ENCODE data around the gene RCBTB2. TPM values are rescaled to one million over a fixed set of nuclear protein-coding genes. Genes with fewer than 3 reads are reported as not detected.

The RCBTB2 gene
- total RNA-seq, 2 experiments from 2014 or later: 1.6 to 2.2 TPM

DNA sequence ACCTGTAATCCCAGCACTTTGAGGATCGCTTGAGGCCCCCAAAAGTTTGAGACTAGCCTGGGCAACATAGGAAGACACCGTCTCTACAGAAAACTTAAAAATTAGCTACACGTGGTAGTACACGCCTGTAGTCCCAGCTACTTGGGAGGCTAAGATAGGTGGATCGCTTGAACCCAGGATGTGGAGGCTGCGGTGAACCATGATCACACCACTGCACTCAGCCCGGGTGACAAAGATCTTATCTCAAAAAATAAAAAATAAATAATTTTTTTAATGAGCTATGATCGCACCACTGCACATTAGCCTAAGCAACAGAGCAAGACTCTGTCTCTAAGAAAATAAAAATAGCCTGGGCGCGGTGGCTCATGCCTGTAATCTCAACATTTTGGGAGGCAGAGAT, 6.6 kb downstream of the RCBTB2 start:
- no peak for DNase-seq
- ChIA-PET POLR2A (interaction anchor here (0.8 to 1.6 kb wide), 2 partner anchors 113 to 128 kb away, joined by 3 read pairs; partner anchors contain the start of genes CYSLTR2 and LPAR6), CTCF (interaction anchor here (1.3 kb wide), 2 partner anchors 54 to 192 kb away, joined by 4 read pairs; no protein-coding TSS in a partner anchor)

DNA sequence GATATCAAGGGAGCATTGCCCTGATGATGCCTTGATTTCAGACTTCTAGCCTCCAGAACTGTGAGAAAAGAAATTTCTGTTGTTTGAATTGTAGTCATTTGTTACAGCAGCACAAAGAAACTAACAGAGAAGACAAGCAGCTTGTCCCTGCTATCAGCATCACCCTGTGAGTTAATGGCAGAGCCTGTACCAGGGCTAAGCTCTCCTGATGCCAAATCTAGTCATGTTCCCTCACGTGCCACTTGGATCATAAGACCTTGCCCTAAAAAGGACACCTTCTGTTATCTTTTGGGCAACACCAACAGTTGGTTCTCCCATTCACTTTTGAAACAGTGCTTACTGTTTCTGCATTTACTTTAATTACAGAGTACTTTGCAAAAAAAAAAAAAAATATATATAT, 14.8 kb downstream of the RCBTB2 start:
- intact Hi-C loops (cut with micrococcal nuclease): no loop called here
- Mint-ChIP-seq H3K4me3 (no peak overlapping the region), H3K4me1 (ENCODE audit: low read depth) (no peaks in the 10 kb centered on the region), H3K36me3 (ENCODE audit: low read depth) (no peaks in the 10 kb centered on the region), H3K27me3 (no peaks in the 10 kb centered on the region), H3K27ac (no peak overlapping the region), H3K9me3 (no peaks in the 10 kb centered on the region)
- ChIA-PET CTCF (no interaction called here), POLR2A (interaction anchor here (0.6 to 1.0 kb wide), 3 partner anchors 10 to 62 kb away, joined by 3 read pairs; no protein-coding TSS in a partner anchor)
- DNase-seq: no peak
- no peak for ATAC-seq
- TF ChIP-seq, protein P1, sequence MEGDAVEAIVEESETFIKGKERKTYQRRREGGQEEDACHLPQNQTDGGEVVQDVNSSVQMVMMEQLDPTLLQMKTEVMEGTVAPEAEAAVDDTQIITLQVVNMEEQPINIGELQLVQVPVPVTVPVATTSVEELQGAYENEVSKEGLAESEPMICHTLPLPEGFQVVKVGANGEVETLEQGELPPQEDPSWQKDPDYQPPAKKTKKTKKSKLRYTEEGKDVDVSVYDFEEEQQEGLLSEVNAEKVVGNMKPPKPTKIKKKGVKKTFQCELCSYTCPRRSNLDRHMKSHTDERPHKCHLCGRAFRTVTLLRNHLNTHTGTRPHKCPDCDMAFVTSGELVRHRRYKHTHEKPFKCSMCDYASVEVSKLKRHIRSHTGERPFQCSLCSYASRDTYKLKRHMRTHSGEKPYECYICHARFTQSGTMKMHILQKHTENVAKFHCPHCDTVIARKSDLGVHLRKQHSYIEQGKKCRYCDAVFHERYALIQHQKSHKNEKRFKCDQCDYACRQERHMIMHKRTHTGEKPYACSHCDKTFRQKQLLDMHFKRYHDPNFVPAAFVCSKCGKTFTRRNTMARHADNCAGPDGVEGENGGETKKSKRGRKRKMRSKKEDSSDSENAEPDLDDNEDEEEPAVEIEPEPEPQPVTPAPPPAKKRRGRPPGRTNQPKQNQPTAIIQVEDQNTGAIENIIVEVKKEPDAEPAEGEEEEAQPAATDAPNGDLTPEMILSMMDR (IDR thresholded peaks at IDR 0.05): no peak

More for the DNA sequence above, 6.6 kb downstream of the RCBTB2 start:
- intact Hi-C loops (cut with micrococcal nuclease): no loop called here
- Mint-ChIP-seq H3K36me3 (ENCODE audit: low read depth) (no peaks in the 10 kb centered on the region), H3K9me3 (no peaks in the 10 kb centered on the region), H3K4me3 (no peak overlapping the region), H3K27me3 (no peaks in the 10 kb centered on the region), H3K4me1 (ENCODE audit: low read depth) (peaks cover 7% of the 10 kb centered on the region), H3K27ac (no peak overlapping the region)
- TF ChIP-seq, protein P1 (IDR thresholded peaks at IDR 0.05): no peak
- no peak for ATAC-seq

DNA sequence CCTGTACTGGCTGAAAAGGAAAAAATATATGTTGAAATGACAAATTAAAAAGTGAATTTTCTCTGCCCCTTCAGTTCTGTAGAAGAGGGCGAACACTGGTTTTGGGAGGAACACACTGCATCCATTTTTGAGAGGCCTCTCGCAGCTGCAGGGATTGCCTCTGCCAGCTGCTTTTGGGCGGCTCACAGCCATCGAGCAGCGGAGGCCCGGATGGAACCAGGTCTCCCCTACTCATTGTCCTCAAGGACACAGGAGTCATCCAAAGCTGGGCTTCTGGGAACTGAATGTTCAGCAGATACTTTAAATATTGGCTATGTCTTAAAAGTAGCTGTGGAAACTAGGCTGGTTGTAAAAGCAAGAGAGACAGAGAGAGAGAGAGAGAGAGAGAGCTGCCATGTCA, 17.1 kb downstream of the RCBTB2 start:
- intact Hi-C loops (cut with micrococcal nuclease): no loop called here
- H3K27me3 Mint-ChIP-seq: no peaks in the 10 kb centered on the region
- POLR2A ChIA-PET: interaction anchor here (1.3 kb wide), 1 partner anchor 9 kb away, joined by 4 read pairs; no protein-coding TSS in a partner anchor
- DNase-seq (no peak), ATAC-seq (no peak)
- no peaks in the 10 kb centered on the region for H3K36me3 Mint-ChIP-seq (ENCODE audit: low read depth)
- no peak overlapping the region for H3K4me3 Mint-ChIP-seq
- CTCF ChIA-PET: no interaction called here
- no peaks in the 10 kb centered on the region for H3K9me3 Mint-ChIP-seq
- no peak overlapping the region for H3K27ac Mint-ChIP-seq
- TF ChIP-seq, protein P1 (IDR thresholded peaks at IDR 0.05): no peak
- H3K4me1 Mint-ChIP-seq (ENCODE audit: low read depth): no peaks in the 10 kb centered on the region

DNA sequence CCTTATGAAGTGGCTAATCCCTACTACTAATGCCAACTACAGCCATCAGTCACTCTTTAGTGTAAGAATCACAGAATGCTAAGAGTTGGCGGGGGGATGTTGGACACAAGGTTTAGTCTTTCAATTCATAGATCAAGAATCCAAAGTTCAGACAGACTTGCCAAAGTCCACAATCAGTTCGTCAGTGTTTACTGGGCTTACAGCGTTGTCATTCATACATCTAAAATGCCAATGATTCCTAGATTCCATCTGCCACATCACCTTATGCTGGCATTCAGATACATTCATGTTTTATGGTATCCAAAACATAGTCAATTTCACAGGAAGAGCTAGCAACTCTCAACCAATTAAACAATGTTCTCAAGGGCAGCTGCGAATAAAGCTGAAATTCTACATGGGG, 18.1 kb downstream of the RCBTB2 start:
- Mint-ChIP-seq H3K27me3 (no peaks in the 10 kb centered on the region), H3K9me3 (no peaks in the 10 kb centered on the region), H3K4me1 (ENCODE audit: low read depth) (no peaks in the 10 kb centered on the region), H3K36me3 (ENCODE audit: low read depth) (no peaks in the 10 kb centered on the region), H3K4me3 (no peak overlapping the region), H3K27ac (no peak overlapping the region)
- no peak for ATAC-seq
- ChIA-PET POLR2A (interaction anchor here (1.3 kb wide), 1 partner anchor 10 kb away, joined by 4 read pairs; no protein-coding TSS in a partner anchor), CTCF (no interaction called here)
- TF ChIP-seq, protein P1 (IDR thresholded peaks at IDR 0.05): no peak
- intact Hi-C loops (cut with micrococcal nuclease): no loop called here
- no peak for DNase-seq

DNA sequence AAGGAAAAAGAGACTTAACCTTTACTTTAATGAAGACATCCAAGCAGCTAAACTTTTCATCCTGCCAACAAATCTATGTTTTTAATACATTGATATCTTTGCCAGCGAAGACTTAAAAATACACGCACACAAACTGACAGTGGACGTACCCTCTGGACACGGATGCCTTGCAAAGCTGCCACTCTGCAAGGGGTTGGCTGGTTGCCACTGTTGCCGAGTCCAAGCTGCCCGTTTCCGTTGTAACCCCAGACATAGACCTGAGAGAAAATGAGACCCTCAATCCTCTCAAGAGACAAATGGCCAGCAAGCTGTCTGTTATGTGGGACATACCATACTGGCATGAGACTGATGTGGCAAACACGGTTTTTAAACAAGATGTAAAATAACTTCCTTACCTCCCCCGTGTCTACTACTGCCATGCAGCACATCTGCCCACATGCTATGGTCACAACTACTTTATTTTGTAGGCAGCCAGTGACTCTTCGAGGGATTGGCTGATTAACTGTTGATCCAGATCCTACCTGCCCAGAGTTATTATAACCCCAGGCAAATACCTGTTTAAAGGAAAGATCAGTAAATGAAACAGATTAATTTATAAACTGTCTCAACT, 21.2 kb downstream of the RCBTB2 start:
- no peaks in the 10 kb centered on the region for H3K36me3 Mint-ChIP-seq (ENCODE audit: low read depth)

More for the DNA sequence above, 21.2 kb downstream of the RCBTB2 start:
- TF ChIP-seq, protein P1 (IDR thresholded peaks at IDR 0.05): no peak
- intact Hi-C loops (cut with micrococcal nuclease): no loop called here
- CTCF ChIA-PET: no interaction called here
- no peaks in the 10 kb centered on the region for H3K27me3 Mint-ChIP-seq
- no peak overlapping the region for H3K27ac Mint-ChIP-seq
- POLR2A ChIA-PET: no interaction called here
- H3K9me3 Mint-ChIP-seq: no peaks in the 10 kb centered on the region
- ATAC-seq: no peak
- no peak for DNase-seq
- H3K4me3 Mint-ChIP-seq: no peak overlapping the region
- H3K4me1 Mint-ChIP-seq (ENCODE audit: low read depth): peaks cover 2% of the 10 kb centered on the region

All from activated CD8-positive, alpha-beta T cell treated with anti-CD3 and anti-CD28 coated beads for 36 hours (primary cell).